Stimulated activated CD4-positive, alpha-beta T cell treated with anti-CD3 and anti-CD28 coated beads, Interleukin-4, amount 100 ng/mL, for 24 hours (primary cell): ENCODE results near the gene NT5M.

Source experiments
- DNase-seq: peaks from one replicate; pipeline ENCODE4 v3.0.0-alpha.2; 2020

NT5M gene

DNA sequence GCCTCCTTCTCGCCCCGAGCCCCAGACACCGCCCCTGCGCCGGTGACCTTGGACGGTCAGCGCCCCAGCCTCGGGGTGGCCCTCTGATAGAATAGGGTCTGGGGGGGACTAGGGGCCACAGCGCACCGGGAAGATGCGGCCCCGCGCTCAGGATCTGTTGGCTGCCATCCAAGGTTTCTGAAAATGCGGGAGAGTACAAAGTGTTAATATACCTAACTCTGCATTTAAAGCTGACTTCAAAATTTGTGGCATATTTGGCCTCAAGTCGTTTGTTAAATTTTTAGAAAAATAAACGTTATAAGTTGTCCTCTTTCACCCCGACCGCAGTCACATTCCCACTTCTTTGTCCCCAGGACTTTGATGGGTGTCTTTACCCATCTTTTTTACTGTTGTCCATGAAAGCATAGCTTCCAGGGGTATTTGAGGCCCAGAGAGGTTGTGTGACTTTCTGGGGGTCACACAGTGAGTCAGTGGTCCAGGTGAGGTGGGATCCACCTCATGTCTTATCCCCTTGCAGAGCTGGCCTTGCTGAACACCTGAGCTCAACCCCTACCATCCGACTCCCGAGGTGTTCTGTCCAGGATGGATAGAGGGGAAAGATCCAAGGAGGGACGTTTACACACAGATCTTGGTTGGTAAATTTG lies 796 bp downstream of the NT5M start:
- DNase-seq: no peak

DNA sequence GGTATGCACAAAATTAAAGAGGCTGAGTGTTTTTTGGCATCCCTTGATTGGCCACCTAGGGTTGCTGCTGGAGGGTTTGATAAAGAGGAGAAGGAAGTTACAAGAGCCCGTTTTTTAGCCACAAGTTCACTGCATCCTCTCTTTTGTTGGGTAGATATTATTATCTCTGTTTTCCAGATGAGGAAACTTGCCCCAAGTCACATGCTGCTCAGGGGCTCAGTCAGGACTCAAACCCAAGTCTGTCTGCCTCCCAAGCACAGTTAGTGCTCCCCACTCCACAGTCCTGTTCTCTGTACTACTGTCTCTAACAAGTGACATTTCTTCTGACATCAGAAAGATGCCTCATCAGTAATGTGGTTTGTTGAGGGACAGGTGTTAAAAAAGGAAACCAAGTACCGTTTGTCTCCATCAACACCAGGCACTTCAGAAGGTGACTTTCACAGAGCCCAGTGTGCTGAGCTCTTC lies 1.4 kb downstream of the NT5M start:
- peak; percentile 10 for DNase-seq

DNA sequence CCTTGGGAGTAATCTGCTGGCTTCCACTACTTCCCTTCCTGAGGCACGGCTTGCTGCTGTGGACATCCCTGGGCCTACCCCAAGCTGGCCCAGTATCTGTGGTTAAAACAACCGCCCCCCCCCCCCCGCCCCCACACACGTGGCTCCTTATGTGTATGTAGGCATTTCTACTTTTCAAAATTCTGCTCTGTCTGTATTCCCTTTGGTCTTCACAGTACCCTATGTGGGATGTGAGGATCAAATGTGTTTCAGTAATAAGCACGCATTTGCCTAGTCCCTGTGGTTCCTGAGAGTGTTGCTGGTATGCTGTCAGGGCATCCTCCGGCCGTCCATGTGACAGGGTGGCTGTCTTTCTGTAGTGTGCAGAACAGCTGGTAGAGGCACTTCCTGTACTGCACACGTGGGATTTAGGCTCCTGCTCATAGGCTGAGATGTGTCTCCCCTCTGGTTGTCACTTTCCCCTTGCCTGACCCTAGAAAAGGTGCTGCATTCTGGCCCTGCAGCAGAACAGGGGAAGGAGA lies 2.2 kb downstream of the NT5M start:
- DNase-seq: peak; percentile 50

DNA sequence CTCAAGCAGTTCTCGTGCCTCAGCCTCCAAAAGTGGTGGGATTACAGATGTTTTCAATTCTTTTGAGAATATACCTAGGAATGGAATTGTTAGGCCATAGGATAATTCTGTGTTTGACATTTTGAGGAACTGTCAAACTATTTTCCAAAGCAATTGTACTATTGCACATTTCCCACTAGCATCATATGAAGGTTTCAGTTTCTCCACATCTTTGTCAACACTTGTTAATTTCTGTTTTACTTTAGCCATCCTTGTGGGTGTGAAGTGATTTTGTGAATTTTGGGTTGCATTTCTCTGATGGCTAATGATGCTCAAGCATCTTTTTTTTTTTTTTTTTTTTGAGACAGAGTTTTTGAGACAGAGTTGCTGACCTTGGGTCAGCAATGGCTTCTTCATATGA lies 6.2 kb downstream of the NT5M start:
- no peak for DNase-seq

DNA sequence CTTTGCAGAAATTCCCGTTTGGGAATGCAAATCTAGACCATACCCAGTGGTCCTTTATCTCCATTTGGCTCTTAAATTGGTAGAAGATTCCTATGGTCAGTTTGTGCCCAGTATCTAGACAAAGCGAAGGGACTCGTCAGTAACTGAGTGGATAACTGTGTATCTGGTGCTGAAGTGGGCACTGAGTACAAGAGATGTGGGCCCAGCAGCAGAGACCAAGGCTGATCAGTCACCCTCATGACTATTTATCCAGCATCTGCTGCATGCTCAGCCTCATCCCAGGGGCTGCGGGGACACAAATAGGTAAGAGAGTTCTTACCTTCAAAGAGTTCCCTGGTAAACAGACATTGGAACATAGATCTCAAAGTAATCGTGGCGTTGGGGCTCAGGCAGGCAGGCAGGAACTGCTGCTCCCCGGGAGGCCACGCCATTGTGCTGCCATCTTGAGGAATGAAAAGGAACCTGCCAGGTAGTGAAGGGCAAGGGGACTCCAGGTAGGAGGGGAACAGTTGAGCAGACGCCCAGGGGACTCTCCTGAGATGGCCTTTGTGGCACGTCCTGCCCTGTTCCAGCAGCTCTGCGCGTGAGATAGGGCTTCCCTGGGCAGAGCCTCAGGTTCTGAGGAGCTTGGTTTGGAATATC lies 10.3 kb downstream of the NT5M start:
- DNase-seq: peak; percentile 76

DNA sequence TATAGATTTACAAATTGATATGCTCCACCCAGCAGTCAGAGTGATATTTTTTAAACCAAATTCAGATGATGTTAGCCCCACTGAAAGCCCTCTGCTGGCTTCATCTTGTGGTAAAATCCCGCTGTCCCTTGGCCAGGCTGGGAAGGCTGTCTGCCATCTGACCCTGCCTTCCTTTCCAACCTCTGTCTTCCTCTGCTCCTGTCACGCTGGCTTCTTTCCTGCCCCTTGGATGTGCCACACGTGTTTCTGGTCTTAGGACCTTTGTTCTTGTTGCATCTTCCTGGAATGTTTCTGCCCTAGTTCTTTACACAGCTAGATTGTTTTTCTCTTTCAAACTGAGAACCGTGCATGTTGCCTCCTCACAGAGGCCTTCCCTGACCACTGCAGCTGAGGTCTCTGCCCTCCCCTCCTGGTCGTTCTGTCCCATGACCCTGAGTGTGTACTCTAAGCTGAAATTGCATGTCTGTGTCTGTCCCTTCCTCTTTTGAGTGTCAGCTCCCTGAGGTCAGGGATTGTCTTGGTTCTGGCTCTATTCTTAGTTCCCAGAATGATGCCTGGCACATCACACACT lies 11.4 kb downstream of the NT5M start:
- DNase-seq: no peak

DNA sequence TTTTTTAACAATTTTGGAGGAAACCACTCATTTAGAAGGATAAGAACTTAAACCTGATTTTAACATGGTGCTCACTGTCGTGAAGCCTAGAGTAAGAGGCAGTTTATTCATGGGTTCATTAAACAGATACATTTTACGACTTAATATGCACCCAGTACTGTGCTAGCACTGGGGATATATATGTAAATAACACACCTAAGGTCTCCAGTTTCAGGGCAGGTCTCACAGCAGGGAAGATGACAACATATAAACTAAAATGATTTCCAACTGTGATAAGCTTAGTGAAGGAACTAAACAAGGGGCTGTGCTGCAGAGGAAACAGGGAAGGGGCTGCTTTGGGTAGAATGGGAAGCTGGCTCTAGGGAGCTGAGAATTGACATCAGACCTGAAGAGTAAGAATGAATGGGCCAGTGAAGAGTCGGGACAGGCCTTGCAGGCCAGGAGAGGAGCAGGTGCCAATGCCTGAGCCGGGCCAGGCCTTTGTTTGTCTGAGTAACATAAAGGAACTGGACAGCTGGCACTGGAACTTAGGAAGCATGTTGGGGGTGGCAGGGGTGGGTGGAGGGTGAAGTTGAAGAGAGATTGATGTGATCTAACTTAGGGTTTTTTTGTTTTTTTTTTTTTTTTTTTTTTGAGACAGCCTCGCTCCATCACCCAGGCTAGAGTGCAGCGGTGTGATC lies 12.1 kb downstream of the NT5M start:
- DNase-seq: no peak

DNA sequence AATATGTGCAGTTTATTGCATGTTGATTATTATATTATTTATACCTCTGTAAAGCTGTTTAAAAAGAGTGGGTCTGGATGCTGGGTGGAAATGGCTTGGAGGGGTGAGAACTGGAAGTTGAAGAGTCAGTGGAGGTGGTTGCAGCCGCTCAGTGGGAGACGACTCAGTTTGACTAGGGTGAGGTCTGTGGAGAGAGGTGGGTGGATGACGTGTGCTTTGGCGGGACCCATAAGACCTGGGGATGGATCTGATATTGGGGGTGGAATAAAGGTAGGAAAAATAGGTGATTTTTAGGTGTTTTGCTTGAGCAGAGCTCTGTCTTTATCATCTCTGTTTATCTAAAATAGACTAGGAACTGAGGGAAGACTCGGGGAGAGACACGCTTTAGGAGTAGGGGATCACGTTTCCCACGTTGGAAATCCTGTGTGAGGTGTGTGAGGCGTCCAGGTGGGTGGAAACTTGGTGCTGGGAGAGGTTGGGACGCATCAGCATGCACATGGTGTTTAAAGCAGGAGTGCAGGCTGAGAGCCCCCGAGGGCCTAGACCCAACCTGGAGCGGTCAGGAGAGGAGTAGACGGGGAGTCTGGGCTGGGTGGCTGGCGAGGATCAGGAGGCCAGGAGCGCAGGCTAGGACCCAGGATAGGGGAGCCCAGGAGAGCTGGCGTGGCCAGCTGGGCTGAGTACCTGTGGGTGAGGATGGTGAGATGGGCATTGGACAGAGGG lies 17.2 kb downstream of the NT5M start:
- no peak for DNase-seq

DNA sequence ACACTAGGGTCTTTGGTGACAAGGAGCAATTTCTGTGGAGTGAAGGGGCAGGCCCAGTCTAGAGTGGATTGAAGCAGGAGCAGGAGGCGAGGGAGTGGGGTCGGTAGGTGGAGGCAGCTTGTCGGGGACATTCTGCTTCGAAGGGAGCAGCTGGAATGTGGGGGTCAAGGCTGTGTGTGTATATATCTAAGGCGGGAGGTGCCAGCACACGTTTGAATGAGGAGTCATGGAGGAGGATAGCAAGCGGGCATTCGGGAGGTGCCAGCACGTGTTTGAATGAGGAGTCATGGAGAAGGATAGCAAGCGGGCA lies 17.7 kb downstream of the NT5M start:
- no peak for DNase-seq

DNA sequence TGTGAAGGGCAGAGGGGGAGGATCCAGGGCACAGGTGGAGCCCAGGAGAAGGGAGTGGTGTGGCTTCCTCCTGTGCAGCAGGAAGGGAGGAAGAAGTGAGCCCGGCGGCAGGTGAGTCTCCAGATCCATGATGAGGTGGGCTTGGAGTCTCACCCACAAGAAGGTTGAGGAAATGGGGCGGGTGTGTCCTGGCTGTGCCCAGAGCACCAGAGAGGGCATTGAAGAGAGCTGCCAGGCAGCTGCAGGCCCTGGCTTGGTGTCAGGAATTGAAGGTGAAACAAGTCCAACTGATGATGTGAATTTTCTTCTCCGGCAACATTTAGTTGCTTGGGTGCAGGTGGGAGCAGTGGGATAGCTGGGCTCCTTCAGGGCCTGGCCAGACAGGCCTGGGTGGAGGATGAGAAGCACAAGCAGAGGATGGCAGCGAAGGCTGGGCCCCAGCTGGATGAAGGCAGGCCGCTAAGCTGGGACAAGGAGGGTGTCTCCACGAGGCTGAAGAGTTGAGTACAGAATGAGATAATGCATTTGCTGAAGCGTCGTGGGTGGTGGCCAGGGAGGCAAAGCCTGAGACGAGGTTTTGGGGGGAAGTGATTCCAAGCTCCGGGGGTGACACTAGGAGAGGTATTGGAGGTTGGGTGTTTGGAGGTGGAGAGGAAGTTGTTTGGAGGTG lies 18.3 kb downstream of the NT5M start:
- no peak for DNase-seq

DNA sequence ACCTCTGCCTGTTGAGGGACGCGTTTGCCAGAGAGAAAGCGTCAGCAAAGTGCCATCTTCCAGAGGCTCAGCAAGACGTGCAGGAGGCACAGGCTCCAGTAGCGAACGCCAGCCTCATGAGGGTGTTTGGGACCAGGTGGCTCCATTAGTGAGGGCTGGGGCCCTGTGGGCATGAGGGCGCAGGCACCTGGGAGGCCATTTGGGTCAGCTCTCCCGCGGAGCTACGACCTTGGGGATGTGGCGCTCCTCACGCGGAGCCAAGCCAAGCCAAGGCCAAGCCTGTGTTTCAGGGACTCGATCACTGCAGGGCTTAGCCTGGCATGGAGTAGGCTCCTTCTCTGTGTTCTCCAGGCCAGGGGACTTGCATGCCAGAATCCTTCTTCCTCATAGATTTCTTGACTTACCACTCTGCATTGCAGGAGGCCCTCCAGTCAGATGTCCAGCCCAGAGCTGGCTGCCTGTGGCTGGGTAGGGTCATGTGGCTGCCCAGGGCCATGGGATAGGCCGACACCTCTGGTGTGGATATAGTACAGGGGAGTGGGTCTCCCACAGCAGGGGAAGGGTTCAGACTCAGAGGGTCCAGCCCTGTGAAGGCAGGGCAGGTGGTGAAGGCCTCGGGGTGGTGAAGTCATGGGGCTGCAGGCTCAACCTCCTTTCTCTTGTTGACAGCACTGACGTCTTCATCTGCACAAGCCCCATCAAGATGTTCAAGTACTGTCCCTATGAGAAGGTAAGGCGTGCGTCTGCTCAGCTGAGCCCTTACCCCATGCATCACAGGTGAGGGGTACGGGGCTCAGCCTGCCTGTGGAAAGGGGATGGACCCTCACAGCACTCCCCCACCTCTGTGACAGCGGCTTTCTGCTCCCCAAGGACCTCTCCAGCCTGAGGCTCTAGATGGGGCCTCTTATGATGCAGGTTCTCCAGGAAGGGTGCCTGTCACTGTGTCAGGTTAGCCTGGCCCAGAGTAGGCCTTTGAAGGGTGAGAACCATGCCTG lies 19.6 kb downstream of the NT5M start:
- no peak for DNase-seq

DNA sequence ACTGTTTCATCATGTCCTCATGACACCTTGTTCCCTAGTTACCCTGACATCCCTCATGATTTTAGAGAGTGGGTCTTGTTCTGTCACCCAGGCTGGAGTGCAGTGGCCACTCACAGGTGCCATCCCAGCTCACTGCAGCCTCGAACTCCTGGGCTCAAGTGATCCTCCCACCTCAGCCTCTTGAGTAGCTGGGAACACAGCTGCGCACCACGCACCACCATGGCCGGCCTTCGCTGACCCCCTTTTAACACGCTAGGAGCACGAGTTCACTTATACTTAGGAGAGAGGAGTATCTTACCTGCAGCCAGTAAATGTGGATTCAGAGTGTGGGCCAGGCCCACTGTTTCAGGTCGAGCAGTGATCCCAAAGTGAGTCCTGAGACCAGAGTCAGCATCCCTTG lies 21.4 kb downstream of the NT5M start:
- no peak for DNase-seq

DNA sequence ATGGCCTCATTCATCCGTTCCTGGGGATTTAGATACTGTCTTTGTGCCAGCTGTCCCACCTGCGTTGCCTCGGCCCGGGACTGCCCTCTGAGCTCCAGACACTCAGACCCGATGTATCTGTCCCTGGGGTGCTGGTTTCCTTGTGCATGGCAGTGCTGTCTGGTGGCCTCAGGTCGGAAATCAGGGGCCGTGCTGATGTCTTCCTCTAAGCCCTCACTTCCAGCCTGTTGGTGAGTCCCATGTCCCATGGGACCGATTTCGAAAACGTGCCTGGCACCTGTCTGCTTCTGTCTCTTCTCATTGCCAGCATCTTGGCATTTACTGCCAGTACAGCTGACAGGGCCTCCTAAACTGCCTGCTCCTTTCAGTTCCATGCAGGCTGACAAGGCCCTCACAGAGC lies 22.1 kb downstream of the NT5M start:
- no peak for DNase-seq

DNA sequence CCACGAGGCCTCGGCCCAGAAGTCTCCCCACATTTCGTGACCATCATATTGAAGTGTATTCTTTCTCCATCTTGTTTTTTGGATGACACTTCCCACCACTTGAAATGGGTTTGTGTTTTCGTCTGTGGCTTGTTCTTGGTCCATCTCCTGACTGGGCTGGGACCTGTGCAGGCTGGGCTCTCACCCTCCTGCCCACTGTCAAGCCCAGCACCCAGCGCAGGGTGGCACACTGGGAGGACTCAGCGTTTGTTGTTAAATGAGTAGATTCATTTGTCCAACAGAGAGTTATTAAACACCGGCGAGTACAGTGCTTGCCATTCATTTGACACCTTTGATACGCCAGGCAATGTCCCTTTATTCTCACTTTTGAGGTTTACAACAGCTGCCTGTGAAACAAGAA lies 22.6 kb downstream of the NT5M start:
- DNase-seq: no peak

DNA sequence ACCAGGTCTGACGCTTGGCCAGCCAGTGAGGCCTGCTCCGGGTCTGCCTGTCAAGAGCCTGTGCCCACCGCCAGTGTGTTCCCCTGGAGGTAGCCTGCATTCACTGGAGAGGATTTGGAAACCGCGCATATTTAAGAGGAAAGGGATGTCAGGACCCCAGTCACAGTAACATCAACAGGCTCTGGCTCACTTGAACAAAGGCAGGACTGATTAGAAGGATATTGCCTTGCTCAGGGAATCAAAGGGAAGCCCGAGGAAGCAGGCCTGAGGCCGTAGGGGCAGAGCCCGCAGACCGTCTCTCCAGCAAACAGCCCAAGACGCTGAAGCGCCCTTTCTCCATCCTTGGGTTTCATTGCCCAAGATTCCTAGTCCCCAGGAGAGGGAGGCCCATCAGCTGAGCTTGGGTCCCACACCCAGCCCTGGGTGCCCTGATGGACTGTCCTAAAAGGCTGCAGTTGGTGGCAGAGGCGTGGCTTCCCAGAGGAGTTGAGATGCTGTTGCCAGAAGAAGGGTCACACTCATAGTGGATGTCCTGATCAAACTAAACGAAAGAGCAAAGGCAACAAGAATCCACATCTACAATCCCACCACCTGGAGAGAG lies 23.2 kb downstream of the NT5M start:
- DNase-seq: no peak

DNA sequence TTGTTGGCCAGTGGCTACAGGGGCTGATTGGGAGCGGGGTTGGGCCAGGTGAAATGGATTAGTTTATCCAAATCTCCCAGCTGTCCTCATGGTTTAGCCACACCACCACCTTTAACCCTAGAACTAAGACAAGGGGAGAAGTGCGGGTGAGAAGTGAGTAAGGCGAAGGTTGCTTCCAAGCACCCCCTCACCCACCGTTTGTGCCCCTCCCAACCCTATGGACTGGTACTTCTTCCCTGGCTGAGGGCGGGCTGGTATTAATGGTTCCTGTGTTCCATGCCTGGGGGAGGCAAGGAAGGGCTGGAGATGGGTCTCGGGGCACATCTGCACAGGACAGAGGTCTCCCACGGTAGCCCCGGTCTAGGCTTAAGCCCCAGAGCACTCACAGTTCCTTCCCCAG lies 25.1 kb downstream of the NT5M start:
- DNase-seq: no peak

DNA sequence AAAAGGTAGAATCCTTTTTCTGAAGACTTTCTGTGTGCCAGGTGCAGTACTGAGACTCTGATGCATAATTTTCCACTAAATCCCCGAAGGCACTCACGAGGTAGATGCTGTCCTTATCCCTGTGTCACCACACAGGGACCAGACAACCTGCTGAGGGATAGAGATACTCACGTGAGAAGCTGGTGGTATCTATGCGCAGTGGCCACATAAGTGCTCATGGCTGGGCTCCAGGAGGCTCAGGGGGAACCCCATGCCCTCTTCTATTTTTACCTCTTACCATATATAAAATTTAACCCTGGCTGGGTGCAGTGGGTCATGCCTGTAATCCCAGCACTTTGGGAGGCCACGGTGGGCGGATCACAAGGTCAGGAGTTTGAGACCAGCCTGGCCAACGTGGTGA lies 38.3 kb downstream of the NT5M start:
- no peak for DNase-seq

DNA sequence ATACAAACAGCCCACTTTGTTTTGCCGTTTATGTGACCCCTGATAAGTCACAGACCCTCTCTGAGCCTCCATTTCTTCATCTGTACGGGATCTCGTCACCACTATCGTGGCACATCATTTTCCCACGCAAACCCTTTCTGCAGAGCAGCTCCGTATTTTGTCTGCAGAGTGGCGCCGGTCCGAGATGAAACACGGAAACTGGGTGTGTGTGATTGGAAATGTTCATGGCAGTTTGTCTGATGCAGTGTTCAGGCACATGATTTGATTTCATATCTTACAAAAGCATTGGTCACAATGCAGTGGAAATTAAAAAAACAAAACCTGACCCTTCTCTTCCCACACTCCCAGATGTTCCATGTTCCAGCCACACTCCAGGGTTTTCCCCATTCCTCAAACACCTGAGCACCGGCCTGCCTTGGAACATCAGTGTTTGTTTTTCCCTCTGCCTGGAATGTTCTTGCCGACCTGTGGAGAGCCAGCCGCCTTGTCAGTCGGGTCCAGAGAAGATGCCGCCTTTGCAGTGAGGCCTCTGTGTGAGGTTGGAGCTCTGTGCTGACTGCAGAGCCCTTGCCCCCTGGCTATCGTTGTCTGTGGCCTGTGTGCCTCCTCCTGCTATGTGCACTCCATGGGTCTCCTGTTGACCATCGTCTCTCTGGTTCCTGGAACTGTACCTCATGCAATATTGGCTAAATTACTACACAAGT lies 39.2 kb downstream of the NT5M start:
- DNase-seq: no peak

DNA sequence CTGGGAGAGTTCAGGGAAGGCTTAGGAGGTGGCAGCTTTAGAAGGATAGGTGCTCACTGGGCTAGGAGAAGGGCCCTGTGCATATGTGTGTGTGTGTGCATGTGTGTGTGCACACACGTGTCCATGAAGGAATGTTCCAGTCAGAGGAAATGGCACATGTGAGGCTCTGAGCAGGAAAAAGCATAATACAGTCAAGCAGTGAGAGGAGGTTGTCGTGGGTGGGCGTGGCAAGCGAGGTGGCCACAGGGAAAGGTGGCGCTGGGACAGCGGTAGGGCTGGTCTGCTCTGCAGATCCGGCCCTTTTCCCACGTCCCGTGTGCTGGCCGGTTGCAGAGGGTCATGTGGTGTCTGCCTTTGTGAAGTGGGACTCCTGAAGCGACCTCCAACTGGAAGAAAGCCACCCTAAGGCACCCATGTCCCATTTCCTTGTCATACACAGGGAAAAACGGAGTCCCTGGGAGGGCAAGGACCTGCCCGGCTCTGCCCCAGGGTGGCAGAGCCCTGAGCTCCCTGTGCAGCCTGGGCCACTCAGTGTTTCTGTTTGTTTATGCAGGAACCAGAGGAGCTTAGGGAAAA lies 40.1 kb downstream of the NT5M start:
- no peak for DNase-seq

DNA sequence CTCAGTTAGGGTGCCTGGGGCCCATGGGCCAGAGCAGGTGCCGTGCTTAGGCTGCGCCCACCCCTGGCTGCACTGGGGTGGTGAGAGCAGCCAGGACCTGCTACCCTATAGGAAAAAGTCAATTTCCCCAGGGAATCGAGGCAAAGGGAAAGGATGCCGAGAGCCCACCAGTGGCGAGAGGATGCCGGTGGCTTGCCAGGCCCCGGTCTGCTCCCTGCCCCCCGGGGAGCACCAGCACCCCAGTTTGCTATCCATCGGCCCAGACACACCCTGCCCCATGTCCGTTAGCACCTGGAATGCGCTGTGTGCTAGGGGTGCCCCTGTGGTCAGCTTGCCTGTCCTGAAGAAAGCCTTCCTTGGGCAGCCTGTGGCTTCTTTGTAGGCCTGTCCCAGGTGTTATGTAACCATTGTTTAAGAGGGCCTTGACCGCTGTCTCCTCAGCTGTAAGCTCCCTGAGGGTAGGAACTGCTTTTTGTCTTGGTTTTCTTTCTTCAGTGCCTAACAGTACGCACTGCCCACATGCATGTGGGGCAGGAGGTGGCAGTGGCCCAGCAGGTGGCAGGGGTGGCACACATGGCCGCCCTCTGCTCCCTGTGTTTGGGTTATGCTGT lies 40.8 kb downstream of the NT5M start:
- no peak for DNase-seq
